Superior temporal gyrus (tissue), 1 donor: ENCODE measurements around the gene UCKL1.
A peak's percentile ranks its signal among the peaks of the same experiment; 100 is the strongest.
"Not testable (repeated sequence)": the region's sequence is repeated elsewhere in the genome, so short reads cannot be mapped to it uniquely, and the experiment has no call there.

Source experiments
- DNase-seq: peaks from one replicate; pipeline ENCODE4 v3.0.0-alpha.2; 2016; ENCODE audit errors: extremely low spot score

UCKL1 gene

GRCh38 chr20:63924241-63924640 is 32.0 kb downstream of the UCKL1 start:
- DNase-seq = no peak

GRCh38 chr20:63923651-63924050 is 32.6 kb downstream of the UCKL1 start:
- no peak for DNase-seq

- DNase-seq = no peak
Measured at GRCh38 chr20:63920226-63920625, 36.0 kb downstream of the UCKL1 start.

- DNase-seq = peak; percentile 25
Measured at GRCh38 chr20:63919130-63919529, 37.1 kb downstream of the UCKL1 start.

- DNase-seq = peak; percentile 68
Measured at GRCh38 chr20:63917811-63918210, 38.4 kb downstream of the UCKL1 start.

- not testable (repeated sequence) for DNase-seq
Measured at GRCh38 chr20:63916371-63916939, 39.8 kb downstream of the UCKL1 start.

GRCh38 chr20:63915471-63915870 is 40.7 kb downstream of the UCKL1 start:
- peak; percentile 49 for DNase-seq

- no peak for DNase-seq
Measured at GRCh38 chr20:63913768-63914167, 42.4 kb downstream of the UCKL1 start.

- DNase-seq = no peak
Measured at GRCh38 chr20:63911176-63911575, 45.0 kb downstream of the UCKL1 start.

GRCh38 chr20:63908008-63908682 is 48.1 kb downstream of the UCKL1 start:
- no peak for DNase-seq

- no peak for DNase-seq
Measured at GRCh38 chr20:63903796-63904561, 52.2 kb downstream of the UCKL1 start.

GRCh38 chr20:63900413-63900812 is 55.8 kb downstream of the UCKL1 start:
- no peak for DNase-seq

GRCh38 chr20:63898882-63899558 is 57.2 kb downstream of the UCKL1 start:
- DNase-seq = no peak

GRCh38 chr20:63897978-63898561 is 58.1 kb downstream of the UCKL1 start:
- DNase-seq = no peak

GRCh38 chr20:63896264-63897105 is 59.7 kb downstream of the UCKL1 start:
- DNase-seq = peak; percentile 38

GRCh38 chr20:63895952-63896263 is 60.3 kb downstream of the UCKL1 start:
- DNase-seq = peak; percentile 25

GRCh38 chr20:63895202-63895951 is 60.8 kb downstream of the UCKL1 start:
- DNase-seq = no peak

GRCh38 chr20:63894358-63895201 is 61.6 kb downstream of the UCKL1 start, which contains the start of gene DNAJC5:
Gene DNAJC5 (plus strand): TSS chr20:63895126. CDS start chr20:63928346, 33,220 bp downstream.
- DNase-seq = peak; percentile 97

GRCh38 chr20:63893999-63894357 is 62.2 kb downstream of the UCKL1 start:
- DNase-seq = no peak
